Islet of Langerhans (tissue), 1 donor: Measurements from ENCODE around the gene SF3B3.
"Not testable (repeated sequence)": the region's sequence is repeated elsewhere in the genome, so short reads cannot be mapped to it uniquely, and the experiment has no call there.

Source experiments
- FAIRE-seq: peaks from one replicate; lab custom pipeline; 2011; peaks lifted over from hg19 to GRCh38; lab: Jason Lieb, UNC

The SF3B3 gene

DNA sequence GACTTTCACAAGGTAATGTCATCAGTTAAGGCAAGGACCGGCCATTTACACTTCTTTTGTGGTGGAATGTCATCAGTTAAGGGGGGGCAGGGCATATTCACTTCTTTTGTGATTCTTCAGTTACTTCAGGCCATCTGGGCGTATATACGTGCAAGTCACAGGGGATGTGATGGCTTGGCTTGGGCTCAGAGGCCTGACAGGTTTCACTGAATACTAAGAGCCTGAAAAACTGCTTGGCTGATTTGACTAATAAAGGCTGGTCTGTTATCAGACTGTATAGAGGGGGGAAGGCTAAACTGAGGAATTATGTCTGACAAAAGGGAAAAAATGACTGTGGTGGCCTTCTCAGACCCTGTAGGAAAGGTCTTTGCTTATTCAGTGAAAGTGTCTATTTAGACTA is 98.2 kb downstream of the SF3B3 start:
- FAIRE-seq = not testable (repeated sequence)
